ENCODE measurements around the gene SOX2. TPM values are rescaled to one million over a fixed set of nuclear protein-coding genes. Genes with fewer than 3 reads are reported as not detected.

SOX2 gene
- total RNA-seq, 2 donors from 2014 or later: 0.51 to 0.67 TPM

DNA sequence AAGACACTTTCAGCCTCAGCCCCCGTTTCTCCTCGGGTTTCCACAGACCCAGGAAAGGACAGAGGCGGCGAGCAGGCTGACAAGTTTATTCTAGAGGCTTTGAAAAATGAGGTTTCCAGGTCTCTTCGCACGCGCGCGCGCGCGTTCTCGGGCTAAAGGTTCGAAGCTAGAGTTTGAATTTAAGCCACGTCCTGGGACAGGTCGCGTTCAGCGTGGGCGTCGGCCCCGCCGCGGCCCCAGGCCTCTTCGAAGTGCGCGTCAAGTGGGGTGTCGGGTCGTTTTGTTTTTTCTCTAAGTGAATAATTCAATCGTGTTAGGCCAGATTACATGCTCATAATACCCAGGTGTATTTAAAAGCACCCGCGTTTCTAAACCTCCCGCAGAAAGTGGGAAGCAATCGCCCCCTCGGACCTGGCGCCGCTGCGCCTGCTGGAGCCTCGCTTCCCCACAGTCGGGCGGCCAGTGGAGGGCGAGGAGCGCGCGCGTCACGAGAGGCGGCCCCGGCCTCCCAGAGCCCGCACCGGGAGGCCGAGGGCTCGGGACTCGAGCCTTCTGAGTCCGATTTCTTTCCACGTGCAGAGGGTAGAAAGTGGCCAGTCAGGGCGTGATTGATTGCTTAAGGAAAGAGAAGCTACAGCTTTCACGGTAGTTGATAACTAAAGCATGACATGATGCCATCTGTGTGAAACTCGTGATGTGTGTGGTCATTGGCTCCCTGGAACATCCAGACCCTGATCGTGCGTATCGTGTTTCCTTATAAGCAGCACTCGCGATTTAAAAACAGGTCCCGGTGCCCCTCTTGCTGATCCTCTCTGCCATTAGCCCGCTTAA, 15.8 kb upstream of the SOX2 start:
- H3K4me3 ChIP-seq: peak overlapping the region; percentile 11 to 39
- peaks cover 4 to 27% of the 10 kb centered on the region in 2 donors for H3K4me1 ChIP-seq
- DNase-seq (ENCODE audit: low spot score): no peak
- H3K36me3 ChIP-seq: no peaks in the 10 kb centered on the region
- no peak for TF ChIP-seq CTCF (IDR thresholded peaks at IDR 0.05)
- H3K27me3 ChIP-seq: peaks cover 21 to 27% of the 10 kb centered on the region in 2 donors
- no peak overlapping the region for H3K27ac ChIP-seq
- H3K9me3 ChIP-seq: no peaks in the 10 kb centered on the region

- H3K36me3 ChIP-seq: no peaks in the 10 kb centered on the region
- no peak overlapping the region for H3K27ac ChIP-seq
- peaks cover 5 to 27% of the 10 kb centered on the region in 2 donors for H3K4me1 ChIP-seq
- no peak for DNase-seq (ENCODE audit: low spot score)
- no peak overlapping the region for H3K4me3 ChIP-seq
- no peaks in the 10 kb centered on the region for H3K9me3 ChIP-seq
- no peak for TF ChIP-seq CTCF (IDR thresholded peaks at IDR 0.05)
- peaks cover 24 to 36% of the 10 kb centered on the region in 2 donors for H3K27me3 ChIP-seq
Observed at GRCh38 chr3:181696626-181697230, 15.0 kb upstream of the SOX2 start.

DNA sequence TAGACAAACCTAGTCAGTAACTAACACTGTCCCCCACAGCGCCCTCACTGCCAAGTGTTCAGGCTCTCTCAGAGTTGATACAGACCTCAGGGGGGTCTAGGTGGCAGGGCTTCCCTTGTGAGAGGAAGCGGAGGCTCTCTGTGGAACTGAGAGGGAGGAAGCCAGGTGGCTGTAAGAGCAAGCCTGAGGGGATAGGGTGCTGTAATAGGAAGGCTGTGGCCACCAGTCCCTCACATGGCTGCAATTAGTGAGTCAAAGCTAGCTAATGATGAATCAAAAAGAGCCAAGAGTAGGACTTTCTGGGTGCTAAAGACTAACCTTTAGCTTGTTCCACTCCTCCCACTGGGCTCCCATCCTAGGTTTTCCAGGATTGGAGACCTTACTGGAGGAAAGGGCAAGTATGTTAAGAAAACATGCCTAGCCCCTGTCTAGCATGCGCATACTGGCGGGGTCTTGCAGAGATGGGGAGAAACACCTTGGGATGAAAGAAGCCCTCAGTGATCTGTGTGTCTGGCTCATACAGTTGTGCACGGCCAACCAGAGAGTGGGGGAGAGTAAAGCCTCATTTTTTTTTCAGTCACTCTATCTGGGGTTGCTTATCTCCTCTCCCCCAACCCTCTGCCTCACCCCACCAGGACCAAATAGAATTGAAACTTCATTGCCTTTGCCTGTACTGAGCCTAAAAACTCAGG, 13.3 kb upstream of the SOX2 start:
- TF ChIP-seq CTCF (IDR thresholded peaks at IDR 0.05): no peak
- H3K27ac ChIP-seq: no peak overlapping the region
- H3K4me1 ChIP-seq: peaks cover 5 to 27% of the 10 kb centered on the region in 2 donors
- DNase-seq (ENCODE audit: low spot score): no peak
- H3K27me3 ChIP-seq: peaks cover 33 to 50% of the 10 kb centered on the region in 2 donors
- H3K9me3 ChIP-seq: no peaks in the 10 kb centered on the region
- H3K4me3 ChIP-seq: no peak overlapping the region
- H3K36me3 ChIP-seq: no peaks in the 10 kb centered on the region

GRCh38 chr3:181699171-181699903, 12.4 kb upstream of the SOX2 start:
- H3K27me3 ChIP-seq: peaks cover 42 to 59% of the 10 kb centered on the region in 2 donors
- H3K27ac ChIP-seq: no peak overlapping the region

More at GRCh38 chr3:181699171-181699903, 12.4 kb upstream of the SOX2 start:
- Histone ChIP-seq H3K9me3 (no peaks in the 10 kb centered on the region), H3K36me3 (no peaks in the 10 kb centered on the region), H3K4me3 (no peak overlapping the region), H3K4me1 (peaks cover 5 to 33% of the 10 kb centered on the region in 2 donors)
- no peak for DNase-seq (ENCODE audit: low spot score)
- no peak for TF ChIP-seq CTCF (IDR thresholded peaks at IDR 0.05)

Data from right atrium auricular region (tissue), 2 donors.